ENCODE data around the gene ANKS1B.

ANKS1B gene

GRCh38 chr12:99680276-99680675, 304.5 kb downstream of the ANKS1B start:
- no peak for TF ChIP-seq CTCF (IDR thresholded peaks at IDR 0.05; ENCODE audit: control insufficient read depth, insufficient read depth, low read depth, low read length, missing control alignments)
- no peak for DNase-seq (ENCODE audit: low read depth)
- no peak overlapping the region for H3K4me3 ChIP-seq (ENCODE audit: control insufficient read depth, low read depth, low read length)

- no peak for DNase-seq (ENCODE audit: low read depth)
- no peak for TF ChIP-seq CTCF (IDR thresholded peaks at IDR 0.05; ENCODE audit: control insufficient read depth, insufficient read depth, low read depth, low read length, missing control alignments)
- H3K4me3 ChIP-seq (ENCODE audit: control insufficient read depth, low read depth, low read length): no peak overlapping the region
Measured at GRCh38 chr12:99670635-99671034, 314.1 kb downstream of the ANKS1B start.

GRCh38 chr12:99658671-99659349, 325.9 kb downstream of the ANKS1B start:
- no peak overlapping the region for H3K4me3 ChIP-seq (ENCODE audit: control insufficient read depth, low read depth, low read length)
- TF ChIP-seq CTCF (IDR thresholded peaks at IDR 0.05; ENCODE audit: control insufficient read depth, insufficient read depth, low read depth, low read length, missing control alignments): peak; percentile 32
- no peak for DNase-seq (ENCODE audit: low read depth)

- TF ChIP-seq CTCF (IDR thresholded peaks at IDR 0.05; ENCODE audit: control insufficient read depth, insufficient read depth, low read depth, low read length, missing control alignments): no peak
- H3K4me3 ChIP-seq (ENCODE audit: control insufficient read depth, low read depth, low read length): no peak overlapping the region
- DNase-seq (ENCODE audit: low read depth): no peak
Measured at GRCh38 chr12:99649551-99649950, 335.2 kb downstream of the ANKS1B start.

GRCh38 chr12:99648183-99648582, 336.6 kb downstream of the ANKS1B start:
- no peak for DNase-seq (ENCODE audit: low read depth)
- H3K4me3 ChIP-seq (ENCODE audit: control insufficient read depth, low read depth, low read length): no peak overlapping the region
- no peak for TF ChIP-seq CTCF (IDR thresholded peaks at IDR 0.05; ENCODE audit: control insufficient read depth, insufficient read depth, low read depth, low read length, missing control alignments)

GRCh38 chr12:99647453-99647852, 337.3 kb downstream of the ANKS1B start, which contains the start of gene GARIN6:
Gene GARIN6, plus strand, starts transcription at chr12:99647753. Its CDS starts 422 bp downstream, at chr12:99648175.
- DNase-seq (ENCODE audit: low read depth): no peak
- no peak within 1 kb of the TSS for H3K4me3 ChIP-seq (ENCODE audit: control insufficient read depth, low read depth, low read length)
- no peak for TF ChIP-seq CTCF (IDR thresholded peaks at IDR 0.05; ENCODE audit: control insufficient read depth, insufficient read depth, low read depth, low read length, missing control alignments)

Measured in AG09309 (cell line).